ENCODE measurements around the gene CXCR5. TPM values are rescaled to one million over a fixed set of nuclear protein-coding genes. Genes with fewer than 3 reads are reported as not detected.

CXCR5 gene
- total and polyA plus RNA-seq, 3 experiments from 2014 or later = 4.5 to 6.3 (median 5.8) TPM

GRCh38 chr11:118928101-118928869 is 44.6 kb downstream of the CXCR5 start:
- H3K4me1 Mint-ChIP-seq = peaks cover 39 to 51% (median 41%) of the 10 kb centered on the region in 3 donors
- DNase-seq = peak; percentile 90 to 98 (median 96)

GRCh38 chr11:118928870-118929500 is 45.3 kb downstream of the CXCR5 start:
- CTCF ChIA-PET = interaction anchor here (1.1 to 5.7 kb wide), 9 partner anchors 15 to 242 kb away, joined by 3 to 56 read pairs (median 8); partner anchors contain the start of genes CXCR5 and DDX6
- Histone ChIP-seq H3K4me1 (ENCODE audit: insufficient read depth, low read length) (peaks cover 31% of the 10 kb centered on the region), H3K27me3 (ENCODE audit: insufficient read depth, low read length, poor library complexity, severe bottlenecking) (no peaks in the 10 kb centered on the region), H3K9me3 (ENCODE audit: low read length) (no peaks in the 10 kb centered on the region), H3K27ac (ENCODE audit: low read depth, low read length) (peak overlapping the region; percentile 96), H3K4me3 (ENCODE audit: low read length) (peak overlapping the region; percentile 70), H3K36me3 (ENCODE audit: insufficient read depth, low read length) (no peaks in the 10 kb centered on the region)
- H3K27me3 Mint-ChIP-seq = peaks cover 0 to 14% of the 10 kb centered on the region in 2 donors
- peak overlapping the region; percentile 92 to 100 (median 99) for H3K27ac Mint-ChIP-seq
- DNase-seq = no peak
- POLR2A ChIA-PET = interaction anchor here (0.6 to 11.4 kb wide), 7 partner anchors 16 to 140 kb away, joined by 3 to 203 read pairs (median 8); partner anchors contain the start of gene DDX6
- peaks cover 0 to 4% (median 2%) of the 10 kb centered on the region in 5 donors for H3K9me3 Mint-ChIP-seq
- peaks cover 0 to 29% (median under 1%) of the 10 kb centered on the region in 3 donors for H3K36me3 Mint-ChIP-seq
- H3K4me1 Mint-ChIP-seq = peaks cover 36 to 46% (median 41%) of the 10 kb centered on the region in 3 donors
- peak overlapping the region; percentile 83 to 100 (median 98) for H3K4me3 Mint-ChIP-seq

More at GRCh38 chr11:118928101-118928869, 44.6 kb downstream of the CXCR5 start:
- peaks cover 0 to 14% of the 10 kb centered on the region in 2 donors for H3K27me3 Mint-ChIP-seq
- POLR2A ChIA-PET = interaction anchor here (0.5 to 11.4 kb wide), 6 partner anchors 16 to 139 kb away, joined by 5 to 203 read pairs (median 10); partner anchors contain the start of gene DDX6
- H3K9me3 Mint-ChIP-seq = peaks cover 0 to 4% (median 2%) of the 10 kb centered on the region in 5 donors
- no peaks in the 10 kb centered on the region for H3K27me3 ChIP-seq (ENCODE audit: insufficient read depth, low read length, poor library complexity, severe bottlenecking)
- peak overlapping the region; percentile 83 to 100 (median 98) for H3K4me3 Mint-ChIP-seq
- H3K36me3 Mint-ChIP-seq = peaks cover 0 to 36% (median 6%) of the 10 kb centered on the region in 3 donors
- H3K27ac Mint-ChIP-seq = peak overlapping the region; percentile 92 to 100 (median 99)
- H3K36me3 ChIP-seq (ENCODE audit: insufficient read depth, low read length) = no peaks in the 10 kb centered on the region
- H3K4me1 ChIP-seq (ENCODE audit: insufficient read depth, low read length) = peaks cover 31% of the 10 kb centered on the region
- peak overlapping the region; percentile 96 for H3K27ac ChIP-seq (ENCODE audit: low read depth, low read length)
- CTCF ChIA-PET = interaction anchor here (1.1 to 6.7 kb wide), 9 partner anchors 15 to 223 kb away, joined by 3 to 56 read pairs (median 17); partner anchors contain the start of genes CXCR5 and DDX6
- peak overlapping the region; percentile 70 for H3K4me3 ChIP-seq (ENCODE audit: low read length)
- H3K9me3 ChIP-seq (ENCODE audit: low read length) = no peaks in the 10 kb centered on the region

- peak overlapping the region; percentile 70 for H3K4me3 ChIP-seq (ENCODE audit: low read length)
- H3K27ac ChIP-seq (ENCODE audit: low read depth, low read length) = peak overlapping the region; percentile 96
- peaks cover 0 to 4% (median 2%) of the 10 kb centered on the region in 5 donors for H3K9me3 Mint-ChIP-seq
- H3K4me1 Mint-ChIP-seq = peaks cover 36 to 42% (median 41%) of the 10 kb centered on the region in 3 donors
- H3K9me3 ChIP-seq (ENCODE audit: low read length) = no peaks in the 10 kb centered on the region
- DNase-seq = peak; percentile 71 to 91 (median 81)
- ChIA-PET POLR2A (interaction anchor here (0.5 to 11.4 kb wide), 15 partner anchors 10 to 1943 kb away, joined by 3 to 203 read pairs (median 5); partner anchors contain the start of genes DDX6, HMBS, RPS25 and TRAPPC4), CTCF (interaction anchor here (0.7 to 5.7 kb wide), 20 partner anchors 10 to 243 kb away, joined by 3 to 56 read pairs (median 6); partner anchors contain the start of genes CENATAC, CXCR5 and DDX6)
- no peaks in the 10 kb centered on the region for H3K27me3 ChIP-seq (ENCODE audit: insufficient read depth, low read length, poor library complexity, severe bottlenecking)
- peak overlapping the region; percentile 83 to 100 (median 98) for H3K4me3 Mint-ChIP-seq
- H3K4me1 ChIP-seq (ENCODE audit: insufficient read depth, low read length) = peaks cover 31% of the 10 kb centered on the region
- H3K36me3 Mint-ChIP-seq = peaks cover 0 to 22% (median 0%) of the 10 kb centered on the region in 3 donors
- no peaks in the 10 kb centered on the region for H3K36me3 ChIP-seq (ENCODE audit: insufficient read depth, low read length)
- peaks cover 0 to 14% of the 10 kb centered on the region in 2 donors for H3K27me3 Mint-ChIP-seq
- H3K27ac Mint-ChIP-seq = peak overlapping the region; percentile 96 to 100 (median 98)
These were observed 45.9 kb downstream of the CXCR5 start for GRCh38 chr11:118929501-118930093.

GRCh38 chr11:118930094-118930712 is 46.5 kb downstream of the CXCR5 start:
- CTCF ChIA-PET = interaction anchor here (0.7 to 5.7 kb wide), 23 partner anchors 9 to 243 kb away, joined by 3 to 56 read pairs (median 6); partner anchors contain the start of genes CENATAC, CXCR5 and DDX6
- peaks cover 31% of the 10 kb centered on the region for H3K4me1 ChIP-seq (ENCODE audit: insufficient read depth, low read length)

GRCh38 chr11:118931571-118931970 is 47.9 kb downstream of the CXCR5 start:
- H3K9me3 ChIP-seq (ENCODE audit: low read length) = no peaks in the 10 kb centered on the region
- ChIA-PET CTCF (interaction anchor here (1.3 to 5.7 kb wide), 12 partner anchors 8 to 242 kb away, joined by 3 to 56 read pairs (median 12); partner anchors contain the start of genes CENATAC and DDX6), POLR2A (interaction anchor here (0.5 to 11.4 kb wide), 3 partner anchors 19 to 148 kb away, joined by 5 to 203 read pairs (median 7); no protein-coding TSS in a partner anchor)
- H3K4me1 Mint-ChIP-seq = peaks cover 32 to 37% (median 36%) of the 10 kb centered on the region in 3 donors
- H3K9me3 Mint-ChIP-seq = no peaks in the 10 kb centered on the region
- no peak overlapping the region for H3K27ac ChIP-seq (ENCODE audit: low read depth, low read length)
- H3K27me3 Mint-ChIP-seq = peaks cover 0 to 8% of the 10 kb centered on the region in 2 donors
- peak overlapping the region; percentile 24 to 100 (median 96) for H3K27ac Mint-ChIP-seq
- no peak overlapping the region for H3K4me3 ChIP-seq (ENCODE audit: low read length)
- no peak for DNase-seq
- H3K36me3 Mint-ChIP-seq = peaks cover 0 to 11% (median 0%) of the 10 kb centered on the region in 3 donors
- peaks cover 26% of the 10 kb centered on the region for H3K4me1 ChIP-seq (ENCODE audit: insufficient read depth, low read length)
- H3K4me3 Mint-ChIP-seq = peak overlapping the region in 1 of 7 donors; percentile 80
- H3K36me3 ChIP-seq (ENCODE audit: insufficient read depth, low read length) = no peaks in the 10 kb centered on the region
- no peaks in the 10 kb centered on the region for H3K27me3 ChIP-seq (ENCODE audit: insufficient read depth, low read length, poor library complexity, severe bottlenecking)

More at GRCh38 chr11:118930094-118930712, 46.5 kb downstream of the CXCR5 start:
- Mint-ChIP-seq H3K4me1 (peaks cover 36 to 42% (median 41%) of the 10 kb centered on the region in 3 donors), H3K36me3 (peaks cover 0 to 17% (median 0%) of the 10 kb centered on the region in 3 donors), H3K4me3 (peak overlapping the region; percentile 83 to 100 (median 98)), H3K27me3 (peaks cover 0 to 14% of the 10 kb centered on the region in 2 donors), H3K9me3 (peaks cover 0 to 4% (median 2%) of the 10 kb centered on the region in 5 donors), H3K27ac (peak overlapping the region; percentile 96 to 100 (median 98))
- no peaks in the 10 kb centered on the region for H3K9me3 ChIP-seq (ENCODE audit: low read length)
- peak; percentile 79 to 90 (median 86) for DNase-seq
- H3K36me3 ChIP-seq (ENCODE audit: insufficient read depth, low read length) = no peaks in the 10 kb centered on the region
- no peaks in the 10 kb centered on the region for H3K27me3 ChIP-seq (ENCODE audit: insufficient read depth, low read length, poor library complexity, severe bottlenecking)
- H3K27ac ChIP-seq (ENCODE audit: low read depth, low read length) = peak overlapping the region; percentile 96
- POLR2A ChIA-PET = interaction anchor here (0.5 to 11.4 kb wide), 16 partner anchors 10 to 1943 kb away, joined by 3 to 203 read pairs (median 4); partner anchors contain the start of genes DDX6, HMBS, RPS25 and TRAPPC4
- H3K4me3 ChIP-seq (ENCODE audit: low read length) = peak overlapping the region; percentile 70

GRCh38 chr11:118933486-118933885 is 49.8 kb downstream of the CXCR5 start:
- Histone ChIP-seq H3K27me3 (ENCODE audit: insufficient read depth, low read length, poor library complexity, severe bottlenecking) (no peaks in the 10 kb centered on the region), H3K27ac (ENCODE audit: low read depth, low read length) (no peak overlapping the region), H3K9me3 (ENCODE audit: low read length) (no peaks in the 10 kb centered on the region), H3K36me3 (ENCODE audit: insufficient read depth, low read length) (no peaks in the 10 kb centered on the region), H3K4me3 (ENCODE audit: low read length) (no peak overlapping the region), H3K4me1 (ENCODE audit: insufficient read depth, low read length) (peaks cover 11% of the 10 kb centered on the region)
- Mint-ChIP-seq H3K36me3 (peaks cover 0 to 7% (median 0%) of the 10 kb centered on the region in 3 donors), H3K27ac (peak overlapping the region in 5 of 8 donors; percentile 27 to 83 (median 64)), H3K4me1 (peaks cover 13 to 19% (median 16%) of the 10 kb centered on the region in 3 donors), H3K27me3 (peaks cover 0 to 5% of the 10 kb centered on the region in 2 donors), H3K4me3 (peak overlapping the region in 1 of 7 donors; percentile 68), H3K9me3 (no peaks in the 10 kb centered on the region)
- no peak for DNase-seq
- CTCF ChIA-PET = interaction anchor here (1.3 to 1.8 kb wide), 2 partner anchors 38 to 164 kb away, joined by 4 to 5 read pairs; no protein-coding TSS in a partner anchor
- POLR2A ChIA-PET = no interaction called here

Measured in CD8-positive, alpha-beta memory T cell (primary cell).